Measurements from ENCODE around the gene GAK. TPM values are rescaled to one million over a fixed set of nuclear protein-coding genes. Genes with fewer than 3 reads are reported as not detected.

The GAK gene
- total RNA-seq, 1 donor from 2014 or later, result 123 TPM

GRCh38 chr4:901192-901910 lies 30.8 kb downstream of the GAK start:
- Mint-ChIP-seq H3K36me3 (ENCODE audit: unreplicated experiment) (no peaks in the 10 kb centered on the region), H3K4me1 (ENCODE audit: low read depth, unreplicated experiment) (peaks cover 5% of the 10 kb centered on the region), H3K27me3 (ENCODE audit: unreplicated experiment) (no peaks in the 10 kb centered on the region), H3K9me3 (ENCODE audit: unreplicated experiment) (peaks cover 4% of the 10 kb centered on the region), H3K4me3 (ENCODE audit: unreplicated experiment) (no peak overlapping the region), H3K27ac (ENCODE audit: unreplicated experiment) (no peak overlapping the region)
- TF ChIP-seq CTCF (IDR thresholded peaks at IDR 0.05; ENCODE audit: partially characterized antibody, unreplicated experiment), result no peak
- DNase-seq, result no peak

GRCh38 chr4:900721-901120 lies 31.4 kb downstream of the GAK start:
- no peak overlapping the region for H3K27ac Mint-ChIP-seq (ENCODE audit: unreplicated experiment)
- peaks cover 5% of the 10 kb centered on the region for H3K4me1 Mint-ChIP-seq (ENCODE audit: low read depth, unreplicated experiment)
- H3K27me3 Mint-ChIP-seq (ENCODE audit: unreplicated experiment), result no peaks in the 10 kb centered on the region

GRCh38 chr4:900073-900472 lies 32.0 kb downstream of the GAK start:
- no peak overlapping the region for H3K27ac Mint-ChIP-seq (ENCODE audit: unreplicated experiment)
- H3K4me3 Mint-ChIP-seq (ENCODE audit: unreplicated experiment), result no peak overlapping the region
- peaks cover 4% of the 10 kb centered on the region for H3K9me3 Mint-ChIP-seq (ENCODE audit: unreplicated experiment)
- peaks cover 5% of the 10 kb centered on the region for H3K4me1 Mint-ChIP-seq (ENCODE audit: low read depth, unreplicated experiment)
- no peaks in the 10 kb centered on the region for H3K27me3 Mint-ChIP-seq (ENCODE audit: unreplicated experiment)
- no peaks in the 10 kb centered on the region for H3K36me3 Mint-ChIP-seq (ENCODE audit: unreplicated experiment)
- DNase-seq, result no peak
- TF ChIP-seq CTCF (IDR thresholded peaks at IDR 0.05; ENCODE audit: partially characterized antibody, unreplicated experiment), result no peak

More at GRCh38 chr4:900721-901120, 31.4 kb downstream of the GAK start:
- TF ChIP-seq CTCF (IDR thresholded peaks at IDR 0.05; ENCODE audit: partially characterized antibody, unreplicated experiment), result no peak
- no peak for DNase-seq
- Mint-ChIP-seq H3K4me3 (ENCODE audit: unreplicated experiment) (no peak overlapping the region), H3K36me3 (ENCODE audit: unreplicated experiment) (no peaks in the 10 kb centered on the region), H3K9me3 (ENCODE audit: unreplicated experiment) (peaks cover 4% of the 10 kb centered on the region)

GRCh38 chr4:899556-899906 lies 32.6 kb downstream of the GAK start:
- no peaks in the 10 kb centered on the region for H3K27me3 Mint-ChIP-seq (ENCODE audit: unreplicated experiment)
- H3K4me1 Mint-ChIP-seq (ENCODE audit: low read depth, unreplicated experiment), result peaks cover 5% of the 10 kb centered on the region
- no peak overlapping the region for H3K4me3 Mint-ChIP-seq (ENCODE audit: unreplicated experiment)
- DNase-seq, result no peak
- H3K27ac Mint-ChIP-seq (ENCODE audit: unreplicated experiment), result peak overlapping the region; percentile 18
- H3K9me3 Mint-ChIP-seq (ENCODE audit: unreplicated experiment), result peaks cover 4% of the 10 kb centered on the region
- H3K36me3 Mint-ChIP-seq (ENCODE audit: unreplicated experiment), result no peaks in the 10 kb centered on the region
- TF ChIP-seq CTCF (IDR thresholded peaks at IDR 0.05; ENCODE audit: partially characterized antibody, unreplicated experiment), result no peak

GRCh38 chr4:898869-899555 lies 33.1 kb downstream of the GAK start:
- no peak for DNase-seq

More at GRCh38 chr4:898869-899555, 33.1 kb downstream of the GAK start:
- Mint-ChIP-seq H3K4me3 (ENCODE audit: unreplicated experiment) (peak overlapping the region; percentile 26), H3K27ac (ENCODE audit: unreplicated experiment) (peak overlapping the region; percentile 52), H3K9me3 (ENCODE audit: unreplicated experiment) (peaks cover 4% of the 10 kb centered on the region), H3K36me3 (ENCODE audit: unreplicated experiment) (no peaks in the 10 kb centered on the region), H3K27me3 (ENCODE audit: unreplicated experiment) (no peaks in the 10 kb centered on the region), H3K4me1 (ENCODE audit: low read depth, unreplicated experiment) (peaks cover 5% of the 10 kb centered on the region)
- no peak for TF ChIP-seq CTCF (IDR thresholded peaks at IDR 0.05; ENCODE audit: partially characterized antibody, unreplicated experiment)

Measured in glutamatergic neuron (in vitro differentiated cells).